ENCODE results near the gene LIPC.

The LIPC gene

DNA sequence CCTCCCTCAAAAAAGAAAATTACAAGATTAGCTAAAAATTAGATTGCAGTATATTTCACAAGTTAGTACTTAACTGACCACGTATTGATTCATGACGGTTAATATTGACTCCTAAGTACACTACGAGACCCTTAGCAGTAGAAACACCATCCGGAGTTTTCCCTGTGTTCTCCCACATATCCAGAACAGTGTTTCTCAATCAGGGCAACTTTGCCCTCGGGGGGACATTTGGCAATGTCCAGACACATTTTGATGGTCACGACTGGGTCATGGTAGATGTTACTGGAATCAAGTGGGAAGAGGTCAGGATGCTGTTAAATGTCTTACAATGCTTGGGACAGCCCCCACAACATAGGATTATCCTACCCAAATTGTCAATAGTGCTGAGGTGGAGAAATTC lies 40.7 kb upstream of the LIPC start (continued):
- TF ChIP-seq, protein P1, sequence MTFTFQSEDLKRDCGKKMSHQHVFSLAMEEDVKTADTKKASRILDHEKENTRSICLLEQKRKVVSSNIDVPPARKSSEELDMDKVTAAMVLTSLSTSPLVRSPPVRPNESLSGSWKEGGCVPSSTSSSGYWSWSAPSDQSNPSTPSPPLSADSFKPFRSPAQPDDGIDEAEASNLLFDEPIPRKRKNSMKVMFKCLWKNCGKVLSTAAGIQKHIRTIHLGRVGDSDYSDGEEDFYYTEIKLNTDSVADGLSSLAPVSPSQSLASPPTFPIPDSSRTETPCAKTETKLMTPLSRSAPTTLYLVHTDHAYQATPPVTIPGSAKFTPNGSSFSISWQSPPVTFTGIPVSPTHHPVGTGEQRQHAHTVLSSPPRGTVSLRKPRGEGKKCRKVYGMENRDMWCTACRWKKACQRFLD (tag by site-specific recombination; IDR thresholded peaks at IDR 0.05): no peak
- TF ChIP-seq ZNF140 (tag by site-specific recombination; IDR thresholded peaks at IDR 0.05) (no peak), ZNF174 (tag by site-specific recombination; IDR thresholded peaks at IDR 0.05) (no peak), EGR2 (tag by site-specific recombination; IDR thresholded peaks at IDR 0.05; ENCODE audit: low read depth) (no peak), TCF7L2 (IDR thresholded peaks at IDR 0.05; ENCODE audit: borderline replicate concordance, low read depth, low read length) (no peak)
- TF ChIP-seq, protein P2, sequence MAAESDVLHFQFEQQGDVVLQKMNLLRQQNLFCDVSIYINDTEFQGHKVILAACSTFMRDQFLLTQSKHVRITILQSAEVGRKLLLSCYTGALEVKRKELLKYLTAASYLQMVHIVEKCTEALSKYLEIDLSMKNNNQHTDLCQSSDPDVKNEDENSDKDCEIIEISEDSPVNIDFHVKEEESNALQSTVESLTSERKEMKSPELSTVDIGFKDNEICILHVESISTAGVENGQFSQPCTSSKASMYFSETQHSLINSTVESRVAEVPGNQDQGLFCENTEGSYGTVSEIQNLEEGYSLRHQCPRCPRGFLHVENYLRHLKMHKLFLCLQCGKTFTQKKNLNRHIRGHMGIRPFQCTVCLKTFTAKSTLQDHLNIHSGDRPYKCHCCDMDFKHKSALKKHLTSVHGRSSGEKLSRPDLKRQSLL (tag by site-specific recombination; IDR thresholded peaks at IDR 0.05): no peak
- TF ChIP-seq, protein P3, sequence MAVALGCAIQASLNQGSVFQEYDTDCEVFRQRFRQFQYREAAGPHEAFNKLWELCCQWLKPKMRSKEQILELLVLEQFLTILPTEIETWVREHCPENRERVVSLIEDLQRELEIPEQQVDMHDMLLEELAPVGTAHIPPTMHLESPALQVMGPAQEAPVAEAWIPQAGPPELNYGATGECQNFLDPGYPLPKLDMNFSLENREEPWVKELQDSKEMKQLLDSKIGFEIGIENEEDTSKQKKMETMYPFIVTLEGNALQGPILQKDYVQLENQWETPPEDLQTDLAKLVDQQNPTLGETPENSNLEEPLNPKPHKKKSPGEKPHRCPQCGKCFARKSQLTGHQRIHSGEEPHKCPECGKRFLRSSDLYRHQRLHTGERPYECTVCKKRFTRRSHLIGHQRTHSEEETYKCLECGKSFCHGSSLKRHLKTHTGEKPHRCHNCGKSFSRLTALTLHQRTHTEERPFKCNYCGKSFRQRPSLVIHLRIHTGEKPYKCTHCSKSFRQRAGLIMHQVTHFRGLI (tag by site-specific recombination; IDR thresholded peaks at IDR 0.05): no peak

DNA sequence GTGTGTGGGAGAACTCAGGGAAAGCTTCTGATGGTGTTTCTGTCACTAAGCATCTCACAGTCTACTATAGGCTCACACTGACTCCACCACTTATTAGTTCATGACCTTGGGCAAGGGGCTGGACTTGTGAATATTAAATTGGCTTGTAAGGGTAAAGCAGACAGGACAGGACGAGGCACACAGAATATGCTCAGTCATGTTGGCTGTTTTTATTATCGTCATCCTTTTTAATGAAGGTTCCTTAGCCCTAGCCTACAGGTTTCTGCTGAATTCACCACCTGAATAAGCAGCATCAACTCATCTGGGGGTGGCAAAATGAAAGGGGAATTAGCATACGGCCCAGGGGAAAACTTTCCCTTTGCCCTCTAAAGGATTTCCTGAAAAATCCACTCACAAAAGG lies 39.6 kb upstream of the LIPC start:
- H3K4me1 ChIP-seq (ENCODE audit: control insufficient read depth, insufficient read depth, low read length): no peaks in the 10 kb centered on the region
- ChIA-PET CTCF (interaction anchor here (0.6 kb wide), 1 partner anchor 1063 kb away, joined by 4 read pairs; no protein-coding TSS in a partner anchor), POLR2A (no interaction called here)
- no peak for TF ChIP-seq SCRT2 (tag by site-specific recombination; IDR thresholded peaks at IDR 0.05)
- TF ChIP-seq, protein P4, sequence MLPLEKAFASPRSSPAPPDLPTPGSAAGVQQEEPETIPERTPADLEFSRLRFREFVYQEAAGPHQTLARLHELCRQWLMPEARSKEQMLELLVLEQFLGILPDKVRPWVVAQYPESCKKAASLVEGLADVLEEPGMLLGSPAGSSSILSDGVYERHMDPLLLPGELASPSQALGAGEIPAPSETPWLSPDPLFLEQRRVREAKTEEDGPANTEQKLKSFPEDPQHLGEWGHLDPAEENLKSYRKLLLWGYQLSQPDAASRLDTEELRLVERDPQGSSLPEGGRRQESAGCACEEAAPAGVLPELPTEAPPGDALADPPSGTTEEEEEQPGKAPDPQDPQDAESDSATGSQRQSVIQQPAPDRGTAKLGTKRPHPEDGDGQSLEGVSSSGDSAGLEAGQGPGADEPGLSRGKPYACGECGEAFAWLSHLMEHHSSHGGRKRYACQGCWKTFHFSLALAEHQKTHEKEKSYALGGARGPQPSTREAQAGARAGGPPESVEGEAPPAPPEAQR (tag by site-specific recombination; IDR thresholded peaks at IDR 0.05): no peak
- no peak for TF ChIP-seq ZNF426 (tag by site-specific recombination; IDR thresholded peaks at IDR 0.05)
- TF ChIP-seq ZNF473 (tag by site-specific recombination; IDR thresholded peaks at IDR 0.05): no peak
- no peak for TF ChIP-seq KLF8 (tag by site-specific recombination; IDR thresholded peaks at IDR 0.05)
- TF ChIP-seq ZNF354C (tag by site-specific recombination; IDR thresholded peaks at IDR 0.05; ENCODE audit: borderline replicate concordance, low read depth): no peak
- TF ChIP-seq MEIS1 (CRISPR knock-in tag; IDR thresholded peaks at IDR 0.05; ENCODE audit: borderline replicate concordance): no peak
- no peak for TF ChIP-seq KLF16 (tag by site-specific recombination; IDR thresholded peaks at IDR 0.05)
- TF ChIP-seq, protein P3 (tag by site-specific recombination; IDR thresholded peaks at IDR 0.05): no peak
- no peaks in the 10 kb centered on the region for H3K36me3 ChIP-seq (ENCODE audit: control insufficient read depth in 2 of 2, insufficient read depth in 1 of 2, low read length in 2 of 2)
- no peak overlapping the region for H3K27ac ChIP-seq (ENCODE audit: extremely low read depth, low read depth, low read length)
- H3K4me3 ChIP-seq (ENCODE audit: low read depth, low read length): no peak overlapping the region
- H3K9me3 ChIP-seq (ENCODE audit: control insufficient read depth, insufficient read depth, low read depth, low read length): no peaks in the 10 kb centered on the region

DNA sequence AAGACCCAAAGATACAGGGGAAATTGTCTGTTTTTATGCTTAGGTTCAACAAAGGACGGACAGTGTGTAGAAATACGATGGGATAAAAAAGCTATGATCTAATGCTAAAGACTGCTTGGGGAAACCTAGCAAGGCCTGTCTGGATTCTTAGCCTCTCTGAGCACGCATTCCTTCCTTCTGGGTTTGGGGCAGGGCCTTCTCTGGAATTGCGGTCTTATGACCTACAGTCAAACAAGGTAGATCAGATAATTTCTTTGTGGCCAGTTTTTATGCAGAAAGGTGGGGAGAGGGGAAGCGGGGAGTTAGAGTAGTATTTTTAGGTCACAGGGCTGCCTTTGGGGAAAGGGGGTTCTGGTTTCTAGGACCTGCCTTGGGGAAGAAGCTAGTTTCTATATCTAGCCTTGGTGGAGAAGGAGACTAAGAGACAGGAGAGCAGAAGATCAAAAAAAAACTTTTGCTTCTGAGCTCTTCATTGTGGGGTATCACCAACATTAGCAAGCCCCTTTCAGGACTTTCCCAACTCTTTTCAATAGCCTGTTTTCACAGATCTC lies 39.1 kb upstream of the LIPC start:
- Histone ChIP-seq H3K36me3 (ENCODE audit: control insufficient read depth in 2 of 2, insufficient read depth in 1 of 2, low read length in 2 of 2) (no peaks in the 10 kb centered on the region), H3K4me1 (ENCODE audit: control insufficient read depth, insufficient read depth, low read length) (no peaks in the 10 kb centered on the region), H3K27ac (ENCODE audit: extremely low read depth, low read depth, low read length) (no peak overlapping the region), H3K4me3 (ENCODE audit: low read depth, low read length) (no peak overlapping the region), H3K9me3 (ENCODE audit: control insufficient read depth, insufficient read depth, low read depth, low read length) (no peaks in the 10 kb centered on the region)
- CTCF ChIA-PET: interaction anchor here (0.6 kb wide), 1 partner anchor 1062 kb away, joined by 4 read pairs; no protein-coding TSS in a partner anchor
- POLR2A ChIA-PET: no interaction called here
- TF ChIP-seq, protein P5, sequence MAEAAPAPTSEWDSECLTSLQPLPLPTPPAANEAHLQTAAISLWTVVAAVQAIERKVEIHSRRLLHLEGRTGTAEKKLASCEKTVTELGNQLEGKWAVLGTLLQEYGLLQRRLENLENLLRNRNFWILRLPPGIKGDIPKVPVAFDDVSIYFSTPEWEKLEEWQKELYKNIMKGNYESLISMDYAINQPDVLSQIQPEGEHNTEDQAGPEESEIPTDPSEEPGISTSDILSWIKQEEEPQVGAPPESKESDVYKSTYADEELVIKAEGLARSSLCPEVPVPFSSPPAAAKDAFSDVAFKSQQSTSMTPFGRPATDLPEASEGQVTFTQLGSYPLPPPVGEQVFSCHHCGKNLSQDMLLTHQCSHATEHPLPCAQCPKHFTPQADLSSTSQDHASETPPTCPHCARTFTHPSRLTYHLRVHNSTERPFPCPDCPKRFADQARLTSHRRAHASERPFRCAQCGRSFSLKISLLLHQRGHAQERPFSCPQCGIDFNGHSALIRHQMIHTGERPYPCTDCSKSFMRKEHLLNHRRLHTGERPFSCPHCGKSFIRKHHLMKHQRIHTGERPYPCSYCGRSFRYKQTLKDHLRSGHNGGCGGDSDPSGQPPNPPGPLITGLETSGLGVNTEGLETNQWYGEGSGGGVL (tag by site-specific recombination; IDR thresholded peaks at IDR 0.05): no peak
- TF ChIP-seq, protein P6, sequence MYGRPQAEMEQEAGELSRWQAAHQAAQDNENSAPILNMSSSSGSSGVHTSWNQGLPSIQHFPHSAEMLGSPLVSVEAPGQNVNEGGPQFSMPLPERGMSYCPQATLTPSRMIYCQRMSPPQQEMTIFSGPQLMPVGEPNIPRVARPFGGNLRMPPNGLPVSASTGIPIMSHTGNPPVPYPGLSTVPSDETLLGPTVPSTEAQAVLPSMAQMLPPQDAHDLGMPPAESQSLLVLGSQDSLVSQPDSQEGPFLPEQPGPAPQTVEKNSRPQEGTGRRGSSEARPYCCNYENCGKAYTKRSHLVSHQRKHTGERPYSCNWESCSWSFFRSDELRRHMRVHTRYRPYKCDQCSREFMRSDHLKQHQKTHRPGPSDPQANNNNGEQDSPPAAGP (tag by site-specific recombination; IDR thresholded peaks at IDR 0.05): no peak
- TF ChIP-seq HOXC10 (CRISPR knock-in tag; IDR thresholded peaks at IDR 0.05) (no peak), ZNF707 (tag by site-specific recombination; IDR thresholded peaks at IDR 0.05) (no peak), KLF7 (tag by site-specific recombination; IDR thresholded peaks at IDR 0.05; ENCODE audit: borderline replicate concordance) (no peak), ZNF785 (tag by site-specific recombination; IDR thresholded peaks at IDR 0.05) (no peak), EGR2 (tag by site-specific recombination; IDR thresholded peaks at IDR 0.05; ENCODE audit: low read depth) (no peak)

Measured in HEK293 (cell line).